HG03066 (cell line): ENCODE results near the gene EREG.
A peak's percentile ranks its signal among the peaks of the same experiment; 100 is the strongest.
"Not testable (repeated sequence)": the region's sequence is repeated elsewhere in the genome, so short reads cannot be mapped to it uniquely, and the experiment has no call there.

Experiments
- ATAC-seq: cut with Tn5 transposase; IDR thresholded peaks from one replicate; pipeline ENCODE4 v1.9.1; 2021; ENCODE audit warnings: low read depth; ENCODE audit not compliant: unreplicated experiment

The EREG gene

DNA sequence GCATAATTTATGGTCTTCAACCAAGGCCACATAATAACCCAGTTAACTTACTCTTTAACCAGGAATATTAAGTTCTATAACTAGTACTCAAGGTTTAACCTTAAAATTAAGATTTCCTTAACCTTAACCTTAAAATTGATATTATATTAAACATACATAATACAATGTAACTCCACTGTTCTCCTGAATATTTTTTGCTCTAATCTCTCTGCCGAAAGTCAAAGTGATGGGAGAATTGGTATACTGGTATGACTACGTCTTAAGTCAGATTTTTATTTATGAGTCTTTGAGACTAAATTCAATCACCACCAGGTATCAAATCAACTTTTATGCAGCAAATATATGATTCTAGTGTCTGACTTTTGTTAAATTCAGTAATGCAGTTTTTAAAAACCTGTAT, 22.8 kb downstream of the EREG start:
- no peak for ATAC-seq

DNA sequence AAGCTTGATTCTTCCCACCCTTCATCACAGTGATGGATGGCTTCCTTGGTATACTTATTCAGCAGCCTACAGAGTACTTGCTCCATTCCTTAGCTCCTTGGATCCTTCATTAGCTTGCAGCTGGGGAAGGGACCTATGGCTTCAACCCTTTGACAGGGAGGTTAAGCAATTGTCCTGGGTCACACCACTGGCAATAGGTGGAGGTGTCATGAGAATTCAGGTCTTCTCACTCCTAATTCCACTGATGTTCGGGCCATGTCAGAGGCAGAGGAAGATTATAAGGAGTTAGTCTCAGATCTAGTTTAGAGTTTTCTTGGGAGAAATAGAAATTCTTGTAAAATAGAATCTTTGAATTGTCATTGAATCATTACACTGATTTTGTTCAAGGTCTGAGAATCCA, 24.5 kb downstream of the EREG start:
- no peak for ATAC-seq

DNA sequence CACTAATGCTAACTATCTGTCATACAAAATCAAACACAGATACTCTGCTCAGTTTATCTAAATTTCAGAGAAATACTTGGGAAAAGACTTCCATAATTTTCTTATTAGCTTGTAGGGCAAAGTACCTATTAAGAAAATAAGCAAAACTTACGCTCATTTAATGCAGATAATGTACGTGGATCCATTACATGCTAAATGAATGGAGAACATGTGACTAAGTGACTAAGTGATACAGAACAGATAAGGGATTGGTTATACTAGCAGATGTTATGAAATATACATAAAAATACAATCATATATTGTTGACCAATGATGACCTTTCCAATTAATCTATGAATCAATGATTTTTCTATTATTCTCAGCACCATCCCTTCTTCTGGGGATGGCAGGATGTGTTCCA, 25.7 kb downstream of the EREG start:
- ATAC-seq: no peak

DNA sequence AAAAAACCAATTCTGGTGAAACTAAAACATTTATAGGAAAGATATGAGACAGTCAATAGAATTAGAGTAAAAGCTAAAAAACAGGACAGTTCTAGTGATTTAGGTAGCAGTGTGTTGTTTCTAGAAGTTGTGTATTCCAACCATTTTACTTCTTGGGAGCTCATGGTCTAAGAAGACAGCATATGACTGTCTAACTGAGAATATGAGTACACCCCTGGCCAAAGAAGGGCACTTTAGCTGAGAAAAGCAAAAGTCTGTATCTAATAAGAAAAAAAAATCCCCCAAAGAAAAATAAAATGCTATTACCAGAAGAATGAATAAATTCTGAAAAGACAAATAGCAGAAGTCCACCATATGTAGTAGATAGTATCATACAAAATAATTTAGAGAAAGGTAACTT, 26.4 kb downstream of the EREG start:
- ATAC-seq: no peak

DNA sequence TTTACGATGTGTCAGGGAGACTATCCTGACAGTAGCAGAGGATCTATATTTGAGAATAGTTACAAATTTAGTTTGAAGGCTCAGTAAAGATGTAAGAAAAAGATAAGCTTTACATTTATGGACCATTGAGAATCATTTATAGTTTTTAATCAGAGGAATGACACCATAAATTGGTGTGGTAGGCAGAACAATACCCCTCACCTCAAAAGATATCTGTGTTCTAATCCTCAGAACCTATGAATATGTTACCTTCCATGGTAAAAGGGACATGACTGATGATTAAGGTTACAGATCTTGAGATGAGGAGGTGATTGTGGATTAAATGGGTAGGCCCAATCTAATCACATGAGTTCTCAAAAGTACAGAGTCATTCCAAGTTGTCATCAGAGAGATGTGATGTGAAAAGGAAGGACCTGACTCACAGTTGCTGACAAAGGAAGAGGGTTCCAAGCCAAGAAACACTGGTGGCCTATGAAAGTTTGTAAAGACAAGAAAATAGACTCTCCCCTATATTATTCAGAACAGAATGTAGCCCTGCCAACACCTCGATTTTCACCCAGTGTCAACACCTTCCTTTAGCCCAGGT, 27.0 kb downstream of the EREG start:
- no peak for ATAC-seq

DNA sequence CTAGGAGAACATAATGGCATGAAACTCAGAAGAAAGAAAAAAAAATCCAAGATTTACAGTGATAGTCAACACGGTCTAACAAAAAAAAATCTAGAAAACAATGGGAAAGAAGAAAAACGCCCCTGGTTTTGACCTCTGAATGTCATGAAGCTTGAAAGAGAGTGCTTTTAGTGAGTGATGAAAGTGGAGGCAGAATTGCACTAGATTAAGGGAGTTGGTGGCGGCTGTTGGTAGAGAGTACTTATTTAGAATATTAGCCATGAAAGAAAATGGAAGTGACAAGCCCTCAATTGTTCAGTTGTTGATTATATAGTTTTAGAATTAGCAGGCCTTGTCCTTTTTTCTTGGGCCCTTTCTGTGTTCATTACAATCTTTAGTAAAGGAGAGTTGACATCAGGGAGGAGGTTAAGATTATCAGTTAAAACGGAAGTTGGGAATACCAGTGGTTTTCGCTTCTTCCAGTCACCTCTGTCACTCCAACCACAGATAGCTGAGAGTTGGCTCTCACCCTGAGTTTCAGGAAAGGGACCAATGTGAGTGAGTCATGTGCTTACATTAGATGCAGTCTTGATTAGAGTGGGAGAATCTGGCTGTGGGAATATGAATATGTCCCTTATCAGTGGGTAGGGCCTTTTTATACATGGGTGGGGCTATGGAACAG, 29.7 kb downstream of the EREG start:
- ATAC-seq: no peak

DNA sequence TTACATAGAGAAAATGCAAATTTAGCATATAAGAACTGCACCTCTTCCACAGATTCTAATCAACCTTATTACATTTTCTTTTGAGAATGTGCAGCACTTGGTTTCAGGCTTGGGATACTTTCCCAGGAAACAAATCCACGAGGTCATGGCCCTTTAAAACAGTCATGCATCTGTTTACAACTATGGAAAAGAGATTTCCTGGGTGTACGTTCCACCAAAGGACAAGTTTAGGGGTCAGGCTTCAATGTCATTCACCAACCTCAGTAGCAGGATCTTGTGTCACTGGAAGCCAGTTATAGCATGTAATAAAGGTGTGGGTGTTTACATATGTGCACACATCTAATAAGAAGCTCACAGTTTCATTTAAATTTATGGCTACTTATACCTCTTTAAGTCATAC, 30.7 kb downstream of the EREG start:
- ATAC-seq: no peak

DNA sequence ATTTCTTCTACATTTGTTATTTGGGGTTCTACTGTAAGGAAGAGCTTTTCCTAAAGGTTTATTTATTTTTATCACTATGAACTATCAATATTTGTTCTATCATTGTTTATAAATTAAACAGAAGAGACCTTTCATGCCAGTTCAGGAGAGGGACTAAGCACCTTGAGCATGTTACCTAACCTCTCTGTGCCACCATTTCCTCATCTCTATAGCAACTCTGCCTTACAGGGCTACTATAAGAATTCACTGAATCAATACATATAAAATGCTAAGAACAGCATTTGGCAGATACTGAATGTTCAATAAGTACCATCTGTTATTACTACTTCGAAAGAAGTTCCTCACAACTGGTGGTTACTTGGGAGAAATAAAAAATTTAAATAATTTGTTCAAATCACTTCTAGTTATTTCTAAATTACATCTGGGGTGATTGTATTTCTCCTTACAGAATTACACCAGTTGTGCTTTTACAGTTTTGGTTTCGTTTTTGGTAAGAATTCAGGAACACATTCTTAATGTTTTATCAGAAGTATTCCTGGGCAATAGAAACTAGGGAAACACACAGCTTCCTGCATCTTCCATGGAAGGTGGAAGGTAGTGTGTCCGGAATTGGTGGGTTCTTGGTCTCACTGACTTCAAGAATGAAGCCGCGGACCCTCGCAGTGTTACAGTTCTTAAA, 32.9 kb downstream of the EREG start:
- ATAC-seq: peak; percentile 52

DNA sequence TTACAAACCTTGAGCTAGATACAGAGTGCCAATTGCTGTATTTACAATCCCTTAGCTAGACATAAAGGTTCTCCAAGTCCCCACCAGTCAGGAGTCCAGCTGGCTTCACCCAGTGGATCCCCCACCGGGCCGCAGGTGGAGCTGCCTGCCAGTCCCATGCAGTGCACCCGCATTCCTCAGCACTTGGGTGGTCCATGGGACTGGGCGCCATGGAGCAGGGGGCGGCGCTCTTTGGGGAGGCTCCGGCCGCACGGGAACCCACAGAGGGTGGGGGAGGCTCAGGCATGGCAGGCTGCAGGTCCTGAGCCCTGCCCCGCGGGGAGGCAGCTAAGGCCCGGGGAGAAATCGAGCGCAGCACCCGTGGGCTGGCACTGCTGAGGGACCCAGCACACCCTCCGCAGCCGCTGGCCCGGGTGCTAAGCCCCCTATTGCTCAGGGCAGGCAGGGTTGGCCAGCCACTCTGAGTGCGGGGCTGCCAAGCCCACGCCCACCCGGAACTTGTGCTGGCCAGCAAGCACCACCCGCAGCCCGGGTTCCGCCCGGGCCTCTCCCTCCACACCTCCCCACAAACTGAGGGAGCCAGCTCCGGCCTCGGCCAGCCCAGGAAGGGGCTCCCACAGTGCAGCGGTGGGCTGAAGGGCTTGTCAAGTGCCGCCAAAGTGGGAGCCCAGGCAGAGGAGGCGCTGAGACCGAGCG, 34.1 kb downstream of the EREG start:
- not testable (repeated sequence) for ATAC-seq

DNA sequence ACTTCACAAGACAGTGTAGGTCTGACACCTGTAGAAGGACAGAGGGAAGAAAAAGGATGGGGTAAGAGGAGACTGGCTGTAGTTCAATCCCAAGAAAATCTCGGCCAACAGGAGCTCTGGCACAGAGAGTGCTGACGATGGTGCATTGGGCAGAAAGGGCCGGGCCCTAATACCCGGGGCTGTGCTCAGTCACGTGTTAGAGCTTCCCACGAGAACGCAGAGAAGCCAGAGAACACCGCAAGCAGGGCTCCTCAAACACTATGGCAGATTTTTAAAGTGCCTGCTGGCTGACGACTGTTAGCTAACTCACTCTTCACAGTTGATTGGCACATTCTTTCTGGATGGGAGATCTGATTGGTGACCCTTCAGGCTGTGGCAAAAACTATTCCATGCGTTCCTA, 35.5 kb downstream of the EREG start:
- ATAC-seq: no peak

DNA sequence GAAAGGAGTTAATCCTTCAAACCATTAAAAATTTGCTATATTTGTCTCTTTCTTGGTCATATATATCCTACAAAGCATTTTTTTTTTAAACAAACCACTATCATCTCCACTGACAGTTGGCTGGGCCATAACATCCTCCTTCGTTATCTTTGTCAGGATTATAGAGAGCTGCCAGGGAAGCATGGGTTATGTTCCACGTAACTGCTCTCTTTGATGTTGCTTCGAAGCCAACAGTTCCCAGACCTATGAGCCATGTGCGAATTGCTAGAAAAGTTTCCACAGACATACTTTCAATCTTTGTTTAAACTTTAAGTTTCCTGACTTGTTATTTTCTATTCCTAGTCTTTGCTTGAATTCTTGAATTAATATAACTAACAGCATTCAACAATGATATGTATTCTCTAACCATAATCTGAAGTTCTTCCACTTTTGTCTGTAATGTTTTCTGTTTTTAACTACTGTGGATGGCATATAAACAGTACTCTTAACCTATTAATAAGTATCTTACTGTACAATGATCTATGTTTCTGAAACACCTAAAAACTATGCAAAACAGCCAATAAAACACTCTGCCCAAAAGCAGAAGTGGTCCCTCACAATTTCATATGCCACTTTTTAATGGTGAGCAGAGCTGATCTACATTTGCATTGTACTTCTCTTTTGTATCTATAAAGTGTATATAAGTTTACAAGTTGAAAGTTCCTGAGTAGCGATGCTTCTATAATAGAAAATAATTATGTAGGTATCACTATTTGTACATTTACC, 37.9 kb downstream of the EREG start:
- peak; percentile 96 for ATAC-seq

DNA sequence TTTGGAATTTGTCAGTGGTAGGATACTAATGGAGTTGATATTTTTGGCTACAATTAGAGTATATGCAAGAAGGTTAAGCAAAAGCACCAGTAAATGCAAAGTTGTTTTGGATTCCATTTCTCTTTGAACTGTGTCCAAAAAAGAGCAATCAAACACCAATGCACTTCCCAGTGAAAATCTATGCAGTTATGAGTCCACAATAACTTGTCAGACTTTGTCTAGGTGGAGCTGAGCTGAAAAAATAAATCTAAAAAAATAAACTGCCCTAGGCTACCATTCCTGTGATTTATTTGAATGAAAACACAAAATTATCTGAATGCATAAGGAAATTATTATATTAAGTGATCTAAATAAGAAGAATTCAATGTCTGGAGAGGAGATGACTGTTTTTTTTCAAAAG, 42.9 kb downstream of the EREG start:
- ATAC-seq: no peak

DNA sequence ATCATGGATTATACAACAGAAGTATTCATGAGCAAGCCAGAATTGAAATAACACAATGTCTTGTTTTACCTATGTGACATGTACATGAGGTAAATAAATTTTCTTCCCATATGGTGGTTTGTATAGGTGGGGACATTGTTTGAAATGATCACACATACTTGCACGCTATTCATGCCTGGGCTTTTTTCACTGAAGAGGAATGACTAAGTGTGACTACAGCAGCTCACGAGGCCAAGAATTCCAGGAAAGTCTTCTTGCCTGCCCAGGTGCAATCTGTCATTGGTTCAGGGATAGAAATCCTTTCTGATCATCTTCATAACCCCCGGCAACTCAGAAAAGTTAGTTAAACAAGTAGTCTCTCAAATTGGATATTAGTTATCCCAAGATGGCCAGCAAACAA, 43.7 kb downstream of the EREG start:
- no peak for ATAC-seq

DNA sequence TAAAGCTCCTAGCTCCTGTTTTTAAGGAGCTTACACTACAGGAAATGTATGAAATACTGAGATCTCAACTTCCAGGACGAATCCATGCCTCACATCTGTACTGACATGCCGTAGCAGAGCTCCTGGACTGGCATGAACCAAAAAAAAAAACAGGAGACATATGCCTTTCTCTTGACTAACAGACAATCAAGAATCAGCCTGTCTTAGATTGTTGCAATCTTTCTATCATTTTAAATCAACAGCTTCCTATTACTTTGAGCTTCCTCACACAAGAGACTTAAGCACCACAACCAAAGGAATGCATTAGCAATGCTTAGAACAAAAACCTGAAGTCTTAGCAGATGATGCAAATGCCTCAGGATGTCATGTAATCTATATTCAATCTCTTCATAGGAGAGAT, 45.3 kb downstream of the EREG start:
- no peak for ATAC-seq

DNA sequence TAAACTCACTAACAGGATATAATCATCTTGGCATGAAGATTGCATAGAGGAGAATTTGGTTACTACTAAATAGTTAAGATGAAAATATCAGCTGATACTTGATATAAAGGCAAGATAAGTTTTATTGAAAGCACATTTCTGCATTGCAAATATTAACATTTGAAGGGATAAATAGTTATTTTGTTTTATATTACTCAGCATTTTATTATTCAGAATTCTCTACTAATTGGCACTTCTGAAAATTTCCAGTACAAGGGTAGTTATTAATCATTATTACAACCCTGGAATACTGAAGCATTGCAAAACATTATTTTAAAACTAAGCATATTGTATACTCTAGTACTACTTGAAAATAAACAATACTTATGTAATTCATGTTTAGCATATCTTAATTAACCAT, 47.3 kb downstream of the EREG start:
- no peak for ATAC-seq

DNA sequence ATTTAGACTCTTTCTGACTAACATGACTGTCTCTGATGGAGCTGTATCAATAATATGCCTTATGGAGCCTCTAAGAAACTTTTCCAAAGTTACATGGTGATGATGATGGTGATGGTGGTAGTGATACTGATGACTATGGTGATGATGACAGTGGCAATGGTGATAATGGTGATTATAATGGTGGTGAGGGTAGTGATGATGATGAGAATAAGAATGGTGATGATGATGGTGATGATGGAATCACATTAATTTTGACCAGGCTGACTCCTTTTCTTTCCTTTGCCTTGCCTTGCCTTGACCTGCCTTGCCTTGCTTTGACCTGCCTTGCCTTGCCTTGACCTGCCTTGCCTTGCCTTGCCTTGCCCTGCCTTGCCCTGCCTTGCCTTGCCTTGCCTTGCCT, 48.3 kb downstream of the EREG start:
- no peak for ATAC-seq

DNA sequence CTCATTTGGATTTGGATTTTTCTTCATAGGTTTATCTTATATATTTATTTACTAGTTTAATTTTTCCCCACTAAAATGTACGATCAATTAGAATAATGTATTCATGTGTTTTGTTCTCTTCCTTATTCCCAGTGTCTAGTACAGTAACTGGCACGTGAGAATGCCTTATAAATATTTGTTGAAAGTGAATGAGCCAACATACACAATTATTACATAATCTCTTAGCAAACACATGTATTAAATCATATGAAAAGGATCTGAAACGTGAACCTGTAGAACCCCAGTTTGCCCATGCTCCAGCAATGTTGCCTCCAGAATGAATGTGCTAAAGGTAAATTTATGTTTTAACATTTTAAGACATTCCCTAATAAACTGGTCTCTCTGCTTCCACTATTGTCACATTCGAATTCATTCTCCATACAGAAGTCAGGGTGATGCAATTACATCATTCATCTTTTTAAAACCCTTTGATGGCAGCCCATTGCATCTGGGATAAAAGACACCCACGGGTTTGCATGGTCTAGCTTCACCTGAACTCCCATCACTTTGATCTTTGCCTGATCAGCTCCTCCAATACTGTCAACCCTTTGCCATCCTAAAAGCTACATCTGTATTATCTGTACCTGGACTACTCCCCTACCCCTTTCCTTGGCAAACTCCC, 49.3 kb downstream of the EREG start:
- no peak for ATAC-seq

DNA sequence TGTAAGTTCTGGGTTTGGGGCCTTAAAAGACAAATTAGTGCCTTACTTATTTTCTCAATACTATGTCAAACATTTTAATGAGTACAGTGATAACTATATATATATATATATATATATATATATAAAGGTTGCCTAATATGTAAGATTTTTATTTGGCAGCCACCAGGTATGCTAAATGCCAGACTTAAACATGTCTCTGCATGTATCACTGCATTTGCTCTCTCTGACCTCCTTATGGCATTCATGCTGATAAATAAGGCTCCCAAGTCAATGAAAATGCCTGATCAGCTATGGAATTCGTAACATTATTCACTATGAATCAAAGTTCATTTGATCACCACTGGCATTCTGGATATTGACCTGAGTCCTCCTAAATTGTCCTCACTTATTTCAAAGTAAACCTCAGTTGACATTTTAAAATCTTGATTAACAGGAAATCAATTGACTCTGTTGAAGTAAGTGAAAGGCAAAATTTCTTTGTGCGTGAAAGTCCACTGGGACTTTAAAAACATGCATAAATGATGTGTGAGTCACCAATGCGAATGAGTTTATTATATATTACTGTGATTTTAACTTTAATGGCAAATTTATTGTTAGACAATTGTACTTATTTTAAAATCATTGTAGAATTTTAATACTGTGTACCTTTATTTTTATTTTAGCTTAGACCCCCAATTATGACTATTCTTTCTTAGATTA, 50.8 kb downstream of the EREG start:
- ATAC-seq: no peak

DNA sequence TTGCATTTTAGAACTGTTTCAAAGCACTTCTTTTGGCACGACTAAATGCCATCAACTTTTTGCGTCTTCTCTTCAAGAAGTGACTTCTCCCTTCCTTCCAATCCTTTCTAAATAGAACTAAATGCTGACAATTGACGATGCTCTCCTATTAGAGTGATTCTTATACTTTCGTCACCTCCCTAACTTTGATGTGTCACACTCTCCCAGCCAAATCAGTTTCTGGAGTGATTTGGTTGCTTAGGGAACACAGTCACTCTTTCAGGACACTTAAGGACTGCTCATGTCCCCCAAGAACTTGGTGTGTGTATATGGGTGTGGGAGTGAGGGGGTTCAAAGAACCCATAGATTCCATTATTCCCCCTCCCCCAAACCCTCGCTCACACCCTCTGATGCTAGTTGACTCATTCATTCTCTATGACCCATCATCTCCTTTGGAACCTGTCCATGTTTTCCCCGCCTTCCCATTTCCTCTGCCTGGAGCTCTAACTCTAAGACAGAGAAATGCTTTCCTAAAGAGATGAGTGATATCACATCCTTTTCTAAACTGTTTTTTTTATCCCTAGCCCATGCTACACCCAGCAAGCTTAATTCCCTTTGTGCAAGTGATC, 53.2 kb downstream of the EREG start:
- no peak for ATAC-seq
